ENCODE measurements around the gene IP6K1.
"Not testable (repeated sequence)": the region's sequence is repeated elsewhere in the genome, so short reads cannot be mapped to it uniquely, and the experiment has no call there.

The IP6K1 gene

GRCh38 chr3:49756036-49756435, 30.3 kb downstream of the IP6K1 start:
- TF ChIP-seq, protein P1, sequence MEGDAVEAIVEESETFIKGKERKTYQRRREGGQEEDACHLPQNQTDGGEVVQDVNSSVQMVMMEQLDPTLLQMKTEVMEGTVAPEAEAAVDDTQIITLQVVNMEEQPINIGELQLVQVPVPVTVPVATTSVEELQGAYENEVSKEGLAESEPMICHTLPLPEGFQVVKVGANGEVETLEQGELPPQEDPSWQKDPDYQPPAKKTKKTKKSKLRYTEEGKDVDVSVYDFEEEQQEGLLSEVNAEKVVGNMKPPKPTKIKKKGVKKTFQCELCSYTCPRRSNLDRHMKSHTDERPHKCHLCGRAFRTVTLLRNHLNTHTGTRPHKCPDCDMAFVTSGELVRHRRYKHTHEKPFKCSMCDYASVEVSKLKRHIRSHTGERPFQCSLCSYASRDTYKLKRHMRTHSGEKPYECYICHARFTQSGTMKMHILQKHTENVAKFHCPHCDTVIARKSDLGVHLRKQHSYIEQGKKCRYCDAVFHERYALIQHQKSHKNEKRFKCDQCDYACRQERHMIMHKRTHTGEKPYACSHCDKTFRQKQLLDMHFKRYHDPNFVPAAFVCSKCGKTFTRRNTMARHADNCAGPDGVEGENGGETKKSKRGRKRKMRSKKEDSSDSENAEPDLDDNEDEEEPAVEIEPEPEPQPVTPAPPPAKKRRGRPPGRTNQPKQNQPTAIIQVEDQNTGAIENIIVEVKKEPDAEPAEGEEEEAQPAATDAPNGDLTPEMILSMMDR (IDR thresholded peaks at IDR 0.05): no peak
- Histone ChIP-seq H3K9me3 (no peaks in the 10 kb centered on the region), H3K27me3 (no peaks in the 10 kb centered on the region), H3K4me1 (peaks cover 0 to 30% (median 6%) of the 10 kb centered on the region in 4 donors), H3K27ac (no peak overlapping the region), H3K36me3 (peaks cover 0 to 7% (median 0%) of the 10 kb centered on the region in 3 donors), H3K4me3 (no peak overlapping the region)
- intact Hi-C loops (cut with DNase I; ENCODE audit: low total_unique reads): no loop called here
- no peak for DNase-seq

- TF ChIP-seq, protein P1 (IDR thresholded peaks at IDR 0.05): no peak
- no peak overlapping the region for H3K4me3 ChIP-seq
- H3K36me3 ChIP-seq: no peaks in the 10 kb centered on the region
- no peaks in the 10 kb centered on the region for H3K9me3 ChIP-seq
- no peak for DNase-seq
- no peaks in the 10 kb centered on the region for H3K27me3 ChIP-seq
- H3K4me1 ChIP-seq: peaks cover 0 to 35% (median 6%) of the 10 kb centered on the region in 4 donors
- no peak overlapping the region for H3K27ac ChIP-seq
- intact Hi-C loops (cut with DNase I; ENCODE audit: low total_unique reads): no loop called here
These were observed 31.8 kb downstream of the IP6K1 start for GRCh38 chr3:49754536-49754935.

- TF ChIP-seq, protein P1 (IDR thresholded peaks at IDR 0.05): no peak
- no peak for DNase-seq
- intact Hi-C loops (cut with DNase I; ENCODE audit: low total_unique reads): no loop called here
- no peak overlapping the region for H3K27ac ChIP-seq
- H3K4me3 ChIP-seq: no peak overlapping the region
- H3K9me3 ChIP-seq: no peaks in the 10 kb centered on the region
- H3K4me1 ChIP-seq: peaks cover 0 to 30% (median 7%) of the 10 kb centered on the region in 4 donors
- no peaks in the 10 kb centered on the region for H3K27me3 ChIP-seq
- H3K36me3 ChIP-seq: peaks cover 0 to 19% (median 0%) of the 10 kb centered on the region in 3 donors
These were observed 34.8 kb downstream of the IP6K1 start for GRCh38 chr3:49751501-49751900.

GRCh38 chr3:49750056-49750455, 36.3 kb downstream of the IP6K1 start:
- H3K4me3 ChIP-seq: no peak overlapping the region
- TF ChIP-seq, protein P1 (IDR thresholded peaks at IDR 0.05): no peak
- peaks cover 0 to 21% (median 9%) of the 10 kb centered on the region in 4 donors for H3K4me1 ChIP-seq
- no peak for DNase-seq
- H3K27me3 ChIP-seq: no peaks in the 10 kb centered on the region
- H3K27ac ChIP-seq: no peak overlapping the region
- intact Hi-C loops (cut with DNase I; ENCODE audit: low total_unique reads): no loop called here
- H3K9me3 ChIP-seq: no peaks in the 10 kb centered on the region
- H3K36me3 ChIP-seq: peaks cover 0 to 19% (median 0%) of the 10 kb centered on the region in 3 donors

DNA sequence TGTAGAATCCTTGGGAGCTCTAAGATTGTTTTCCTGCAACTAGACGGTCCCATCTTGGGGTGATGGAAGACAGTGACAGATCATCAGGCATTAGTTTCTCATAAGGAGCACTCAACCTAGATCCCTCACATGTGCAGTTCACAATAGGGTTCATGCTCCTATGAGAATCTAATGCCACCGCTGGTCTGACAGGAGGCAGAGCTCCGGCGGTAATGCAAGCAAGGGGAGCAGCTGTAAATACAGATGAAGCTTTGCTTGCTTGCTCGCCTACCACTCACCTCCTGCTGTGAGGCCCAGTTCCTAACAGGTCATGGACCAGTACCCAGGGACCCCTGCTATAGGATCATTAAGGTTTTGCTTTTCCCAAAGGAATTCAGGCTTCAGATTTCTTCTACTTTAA, 37.5 kb downstream of the IP6K1 start:
- Histone ChIP-seq H3K36me3 (peaks cover 0 to 28% (median 0%) of the 10 kb centered on the region in 3 donors), H3K4me1 (peaks cover 0 to 15% (median 6%) of the 10 kb centered on the region in 4 donors)
- H3K27ac ChIP-seq; H3K9me3 ChIP-seq; DNase-seq; H3K4me3 ChIP-seq; H3K27me3 ChIP-seq; intact Hi-C loops (cut with DNase I; ENCODE audit: low total_unique reads): not testable (repeated sequence)

- no peak for DNase-seq
- Histone ChIP-seq H3K27me3 (no peaks in the 10 kb centered on the region), H3K36me3 (peaks cover 0 to 35% (median 0%) of the 10 kb centered on the region in 3 donors), H3K27ac (no peak overlapping the region), H3K4me1 (peaks cover 0 to 12% (median 3%) of the 10 kb centered on the region in 4 donors), H3K4me3 (no peak overlapping the region), H3K9me3 (no peaks in the 10 kb centered on the region)
- TF ChIP-seq, protein P1 (IDR thresholded peaks at IDR 0.05): no peak
- intact Hi-C loops (cut with DNase I; ENCODE audit: low total_unique reads): no loop called here
These were observed 38.4 kb downstream of the IP6K1 start for GRCh38 chr3:49747792-49748480.
